Measurements from ENCODE around the gene NET1. TPM values are rescaled to one million over a fixed set of nuclear protein-coding genes. Genes with fewer than 3 reads are reported as not detected.
"Not testable (repeated sequence)": the region's sequence is repeated elsewhere in the genome, so short reads cannot be mapped to it uniquely, and the experiment has no call there.

The NET1 gene
- polyA plus RNA-seq, 3 donors: 126 to 153 (median 144) TPM

DNA sequence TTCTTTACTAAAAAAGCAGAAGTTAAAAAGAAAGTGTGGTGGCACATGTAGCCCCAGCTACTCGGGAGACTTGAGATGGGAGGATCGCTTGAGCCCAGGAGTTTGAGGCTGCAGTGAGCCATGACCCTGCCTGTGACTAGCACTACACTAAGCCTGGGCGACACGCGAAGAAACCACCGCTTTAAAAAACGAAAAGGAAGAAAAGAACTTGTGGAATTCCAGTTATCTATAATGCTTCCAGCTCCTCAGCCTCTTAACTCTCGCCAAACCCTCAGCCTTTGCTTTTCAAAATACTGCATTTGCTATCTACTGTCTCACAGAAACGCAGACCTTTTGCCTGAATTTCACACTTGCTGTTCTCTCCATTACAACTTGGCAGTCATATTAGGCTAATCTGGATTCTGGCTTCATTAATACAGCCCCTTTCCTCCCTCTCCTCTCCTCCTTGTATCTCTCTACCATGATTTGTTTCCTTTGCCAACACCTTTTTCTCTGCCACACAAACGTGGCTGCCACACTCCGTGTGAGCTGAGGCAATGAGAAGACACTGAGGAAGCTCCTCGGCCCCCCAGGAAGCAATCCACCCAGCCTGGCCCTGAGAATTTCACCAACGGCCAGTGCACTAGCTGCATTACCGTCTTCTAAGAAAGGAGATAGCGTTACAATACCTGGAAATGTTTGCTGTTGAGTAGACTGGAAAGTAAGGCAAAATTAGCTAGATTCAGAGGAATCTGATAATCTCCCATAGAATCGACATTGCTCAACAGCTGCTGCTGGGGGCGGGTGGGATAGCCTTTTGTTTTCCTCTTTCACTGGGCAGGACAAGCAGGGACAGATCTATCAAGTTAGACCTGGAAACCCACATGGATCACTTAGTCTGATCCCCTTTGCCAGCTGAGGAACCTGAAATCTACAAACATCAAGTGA is 49.8 kb downstream of the NET1 start:
- no peak for DNase-seq (ENCODE audit: low read depth in 3 of 3, low spot score in 2 of 3)

DNA sequence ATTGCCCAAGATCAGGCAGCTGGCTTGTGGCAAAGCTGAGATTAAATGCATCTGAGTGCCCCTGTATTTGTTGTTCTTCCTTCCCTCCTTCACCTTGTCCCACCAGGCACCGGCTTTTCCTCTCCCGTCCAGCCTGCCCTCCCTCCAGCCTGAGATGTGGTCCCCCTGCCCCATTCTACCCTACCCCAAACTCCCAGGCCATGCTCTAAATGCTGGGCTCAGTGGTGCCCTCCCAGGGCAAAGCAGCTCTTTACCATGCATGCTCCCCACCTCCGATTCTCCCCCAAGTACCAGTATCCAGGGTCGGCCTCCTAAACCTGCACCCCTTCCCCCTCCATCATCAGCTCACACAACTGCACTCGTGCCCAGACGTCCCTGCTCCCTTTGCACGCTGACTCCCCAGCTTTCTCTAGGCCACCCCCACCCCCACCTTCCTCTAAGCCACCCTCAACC is 50.5 kb downstream of the NET1 start:
- no peak for DNase-seq (ENCODE audit: low read depth in 3 of 3, low spot score in 2 of 3)

DNA sequence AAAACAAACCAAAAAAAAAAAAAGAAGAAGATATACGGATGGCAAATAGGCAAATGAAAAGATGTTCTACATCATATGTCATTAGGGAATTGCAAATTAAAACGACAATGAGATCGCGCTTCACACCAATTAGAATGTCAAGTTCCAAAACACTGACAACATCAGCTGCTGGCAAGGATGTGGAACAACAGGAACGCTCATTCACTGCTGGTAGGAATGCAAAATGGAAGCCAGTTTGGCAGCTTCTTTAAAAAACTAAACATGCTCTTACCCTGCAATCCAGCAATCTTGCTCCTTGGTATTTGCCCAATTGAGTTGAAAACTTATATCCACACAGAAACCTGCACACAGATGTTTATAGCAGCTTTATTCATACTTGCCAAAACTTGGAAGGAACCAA is 52.2 kb downstream of the NET1 start:
- DNase-seq (ENCODE audit: low read depth in 3 of 3, low spot score in 2 of 3): no peak

DNA sequence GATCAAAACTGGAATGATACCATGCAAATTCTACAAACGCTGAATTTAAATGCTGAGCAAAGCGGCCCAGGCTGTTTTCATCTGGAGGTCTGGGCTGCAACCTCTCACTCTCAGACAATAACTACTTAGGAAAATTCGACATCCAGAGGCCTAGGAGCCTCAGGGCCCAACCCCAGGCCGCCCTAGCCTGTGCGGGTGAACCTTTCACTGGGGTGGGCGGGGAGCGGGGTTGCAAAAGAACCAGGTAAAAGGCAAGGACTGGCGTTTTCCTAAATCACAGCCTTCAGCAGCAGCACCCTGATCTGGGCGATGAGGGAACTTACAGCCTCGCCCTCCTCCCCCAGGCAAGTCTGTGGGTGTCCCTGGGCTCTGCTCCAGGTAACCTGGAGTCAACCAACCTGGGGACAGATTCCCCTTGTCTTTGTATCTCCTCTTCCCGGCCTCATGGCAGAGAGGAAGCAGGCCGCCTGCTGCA is 53.7 kb downstream of the NET1 start:
- no peak for DNase-seq (ENCODE audit: low read depth in 3 of 3, low spot score in 2 of 3)

DNA sequence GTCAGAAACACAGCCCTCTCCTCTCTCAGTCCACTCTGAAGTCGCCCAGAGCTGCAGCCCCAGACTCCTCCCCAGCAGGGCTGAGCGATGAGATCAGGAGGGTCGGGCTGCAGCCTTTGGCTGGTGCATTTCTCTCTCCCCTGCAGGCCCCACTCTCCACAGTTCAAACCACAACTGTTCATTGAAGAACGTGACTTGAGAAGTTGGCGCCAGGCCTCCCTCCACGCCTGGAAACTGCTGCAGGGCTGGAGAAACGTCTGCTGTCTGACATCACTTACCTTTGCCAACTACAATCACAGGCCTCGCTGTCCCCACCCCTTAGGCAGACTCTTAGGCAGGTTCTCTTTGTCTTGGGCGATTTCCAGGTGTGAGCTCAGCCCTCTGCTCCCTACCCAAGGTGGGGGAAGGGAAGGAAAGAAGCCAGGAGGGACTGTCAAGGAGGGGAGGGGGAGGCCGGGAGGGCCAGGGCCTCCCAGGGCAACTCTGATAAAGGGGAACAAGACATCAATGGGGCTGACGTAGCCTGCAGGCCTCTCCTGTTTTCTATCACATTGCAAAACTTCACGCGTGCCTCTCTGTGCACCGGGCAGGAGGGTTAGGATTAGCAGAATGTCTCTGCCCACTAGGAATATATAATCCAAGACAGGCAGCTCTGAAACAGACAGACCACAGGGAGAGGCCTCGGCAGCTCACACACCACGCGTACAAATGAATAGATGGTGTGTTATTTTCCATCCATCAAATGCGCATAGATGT is 54.3 kb downstream of the NET1 start:
- no peak for DNase-seq (ENCODE audit: low read depth in 3 of 3, low spot score in 2 of 3)

DNA sequence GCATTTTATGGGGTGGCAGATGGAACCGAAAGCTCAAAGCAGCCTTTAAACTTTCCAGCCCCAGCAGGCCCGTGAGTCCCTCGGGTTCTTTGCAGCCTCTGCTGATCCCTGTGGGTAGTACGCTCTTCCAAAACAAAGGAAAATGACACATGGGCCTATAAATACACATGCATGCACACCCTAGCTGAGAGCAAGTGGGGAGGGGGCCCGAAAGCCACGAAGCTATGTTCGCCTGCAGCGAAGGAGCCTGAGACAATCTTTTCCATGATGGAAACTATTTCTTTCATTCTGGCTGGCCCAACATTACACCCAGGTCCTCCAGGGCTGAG is 54.8 kb downstream of the NET1 start:
- no peak for DNase-seq (ENCODE audit: low read depth in 3 of 3, low spot score in 2 of 3)

DNA sequence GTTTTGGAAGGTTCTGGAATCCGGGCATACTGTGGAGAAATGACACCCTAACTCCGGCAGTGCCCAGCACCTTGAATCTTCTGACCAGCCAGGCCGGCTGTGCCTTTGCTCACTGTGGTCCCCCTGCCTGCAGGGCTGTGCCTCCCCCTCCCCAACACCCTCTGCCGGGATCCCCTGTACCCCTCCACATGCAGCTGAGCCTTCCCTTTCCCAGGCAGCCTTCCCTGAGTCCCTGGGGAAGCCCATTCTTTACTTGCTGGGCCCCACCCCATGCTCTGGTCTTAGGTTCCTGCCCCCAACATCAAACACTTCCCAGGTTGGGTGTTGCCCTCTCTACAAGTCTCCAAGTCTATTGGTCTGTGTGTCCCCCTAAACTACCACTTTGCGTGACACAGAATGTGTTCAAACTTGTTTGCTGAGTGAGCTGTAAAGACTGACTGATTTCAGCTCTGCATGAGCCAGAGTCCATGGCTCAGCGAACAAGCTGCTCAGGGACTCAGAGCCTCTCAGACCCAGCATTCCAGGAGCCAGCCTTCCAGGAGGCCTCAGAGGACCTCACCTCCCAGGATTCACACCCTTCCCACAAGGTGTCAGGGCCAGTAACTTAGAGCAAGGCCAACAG is 55.4 kb downstream of the NET1 start:
- no peak for DNase-seq (ENCODE audit: low read depth in 3 of 3, low spot score in 2 of 3)

DNA sequence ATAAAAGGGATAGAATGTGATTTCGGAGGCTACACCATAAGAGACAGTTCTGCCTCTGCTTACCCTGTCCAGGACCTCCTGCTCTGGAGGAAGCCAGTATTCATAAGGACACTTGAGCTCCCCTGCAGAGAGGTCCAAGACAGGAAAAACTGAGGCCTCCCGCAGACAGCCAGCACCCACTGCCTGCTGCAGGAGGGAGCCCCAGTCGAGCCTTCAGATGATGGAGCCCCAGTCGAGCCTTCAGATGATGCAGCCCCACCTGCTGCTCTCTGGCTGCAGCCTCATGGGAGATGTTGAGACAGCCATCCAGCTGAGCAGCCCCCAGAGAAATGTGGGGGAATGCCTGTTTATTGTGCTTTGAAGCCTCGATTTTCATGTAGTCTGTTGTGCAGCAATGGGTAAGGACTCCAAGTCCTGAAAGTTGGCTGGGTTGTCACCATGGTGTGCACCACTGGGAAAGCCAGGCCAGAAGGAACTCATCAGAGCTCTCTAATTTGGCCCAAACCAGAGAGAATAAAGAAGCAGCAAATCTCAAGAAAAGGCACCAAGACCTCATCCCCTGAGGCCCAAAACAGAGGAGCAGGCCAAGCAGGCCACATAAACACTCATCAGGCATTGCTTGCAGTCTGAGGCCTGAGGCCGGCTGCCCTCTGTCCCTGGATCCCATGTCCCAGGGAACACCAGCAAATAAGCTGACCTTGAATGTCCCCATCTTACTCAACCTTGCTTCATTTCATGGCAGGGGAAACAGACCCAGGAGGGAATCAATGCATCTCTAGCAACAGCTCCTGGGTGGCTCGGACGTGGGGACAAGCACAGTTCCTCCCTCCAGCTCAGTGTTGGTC is 56.1 kb downstream of the NET1 start:
- DNase-seq (ENCODE audit: low read depth in 3 of 3, low spot score in 2 of 3): no peak

DNA sequence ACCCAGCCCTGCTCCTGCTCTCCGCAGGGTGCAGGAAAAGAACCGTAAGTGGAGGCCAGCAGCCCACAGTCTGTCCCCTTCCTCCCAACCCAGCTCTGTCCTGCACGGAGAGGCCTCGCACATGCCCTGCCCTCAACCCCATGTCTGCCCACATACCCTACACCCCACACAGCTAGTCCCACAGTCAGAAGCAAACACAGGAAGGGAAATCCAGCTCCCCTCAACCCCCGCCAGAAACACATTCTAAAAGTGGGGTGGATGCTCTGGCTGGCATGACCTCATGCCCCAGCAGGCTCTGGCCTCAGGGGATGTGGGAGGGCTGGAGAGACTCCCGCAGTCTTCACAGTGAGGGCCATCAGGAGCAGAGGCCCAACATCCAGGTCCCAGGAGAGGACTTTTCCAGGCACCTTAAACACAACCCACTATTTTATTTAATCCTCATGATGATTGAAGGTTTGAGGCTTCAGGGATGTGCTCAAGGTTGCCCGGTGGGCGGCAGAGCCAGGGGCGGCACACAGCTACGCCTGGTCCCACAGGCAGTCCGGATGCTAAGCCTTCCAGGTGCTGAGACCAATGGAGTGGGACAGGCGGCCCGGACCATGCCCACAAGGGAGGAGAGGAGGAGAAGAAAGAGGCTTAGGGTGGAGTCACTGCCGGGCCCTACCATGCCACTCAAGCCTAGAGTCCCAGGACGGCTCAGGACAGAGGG is 57.1 kb downstream of the NET1 start:
- no peak for DNase-seq (ENCODE audit: low read depth in 3 of 3, low spot score in 2 of 3)

DNA sequence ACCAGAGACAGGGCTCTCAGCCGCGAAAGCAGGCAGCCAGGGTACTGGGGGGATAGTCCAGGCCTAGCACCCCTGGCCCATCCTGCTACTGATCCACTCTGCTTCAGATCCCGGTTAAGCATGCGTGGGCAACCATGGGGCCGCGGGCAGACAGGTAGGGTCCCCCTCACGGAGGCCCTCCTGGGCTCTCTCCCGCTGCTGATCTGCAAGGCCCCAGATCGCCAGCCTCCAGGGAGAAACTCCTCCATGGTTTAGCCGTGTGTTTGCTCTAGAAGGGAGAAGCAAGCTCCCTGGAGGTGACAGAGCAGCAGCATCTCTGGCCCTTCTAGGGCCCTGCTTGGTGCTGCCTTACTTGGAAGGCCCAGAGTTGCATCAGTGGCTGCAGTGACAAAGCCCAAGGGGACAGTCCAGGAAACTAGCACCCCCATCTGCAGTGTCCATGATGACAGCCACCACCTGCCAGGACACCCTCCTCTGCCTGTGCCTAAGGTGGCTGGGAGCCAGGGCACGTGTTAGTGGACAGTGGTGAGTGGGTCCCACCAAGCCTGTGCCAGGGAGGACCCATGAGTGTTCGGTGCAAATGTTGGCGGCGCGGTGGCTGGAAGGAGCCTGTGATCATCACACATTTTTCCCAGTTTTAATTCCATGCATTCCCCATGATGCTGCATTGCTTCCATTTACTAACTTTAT is 57.9 kb downstream of the NET1 start:
- DNase-seq (ENCODE audit: low read depth in 3 of 3, low spot score in 2 of 3): no peak

DNA sequence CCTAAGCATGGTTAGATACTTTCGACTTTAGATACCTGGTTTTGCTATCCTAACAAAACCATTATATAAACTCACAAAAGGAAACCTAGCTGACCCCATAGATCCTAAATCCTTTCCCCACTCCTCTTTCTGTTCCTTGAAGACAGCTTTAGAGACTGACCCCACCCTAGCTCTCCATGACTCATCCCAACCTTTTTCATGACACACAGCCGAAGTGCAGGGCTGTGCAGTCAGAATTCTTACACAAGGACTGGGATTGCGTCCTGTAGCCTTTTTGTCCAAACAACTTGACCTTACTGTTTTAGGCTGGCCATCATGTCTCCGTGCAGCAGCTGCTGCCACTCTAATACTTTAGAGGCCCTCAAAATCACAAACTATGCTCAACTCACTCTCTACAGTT is 62.3 kb downstream of the NET1 start:
- DNase-seq (ENCODE audit: low read depth in 3 of 3, low spot score in 2 of 3): not testable (repeated sequence)

DNA sequence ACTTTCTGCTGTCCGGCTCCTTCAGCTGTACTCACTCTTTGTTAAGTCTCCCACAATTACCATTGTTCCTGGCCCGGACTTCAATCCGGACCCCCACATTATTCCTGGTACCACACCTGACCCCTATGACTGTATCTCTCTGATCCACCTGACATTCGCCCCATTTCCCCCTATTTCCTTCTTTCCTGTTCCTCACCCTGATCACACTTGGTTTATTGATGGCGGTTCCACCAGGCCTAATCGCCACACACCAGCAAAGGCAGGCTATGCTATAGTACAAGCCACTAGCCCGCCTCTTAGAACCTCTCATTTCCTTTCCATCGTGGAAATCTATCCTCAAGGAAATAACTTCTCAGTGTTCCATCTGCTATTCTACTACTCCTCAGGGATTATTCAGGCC is 62.7 kb downstream of the NET1 start:
- DNase-seq (ENCODE audit: low read depth in 3 of 3, low spot score in 2 of 3): not testable (repeated sequence)

DNA sequence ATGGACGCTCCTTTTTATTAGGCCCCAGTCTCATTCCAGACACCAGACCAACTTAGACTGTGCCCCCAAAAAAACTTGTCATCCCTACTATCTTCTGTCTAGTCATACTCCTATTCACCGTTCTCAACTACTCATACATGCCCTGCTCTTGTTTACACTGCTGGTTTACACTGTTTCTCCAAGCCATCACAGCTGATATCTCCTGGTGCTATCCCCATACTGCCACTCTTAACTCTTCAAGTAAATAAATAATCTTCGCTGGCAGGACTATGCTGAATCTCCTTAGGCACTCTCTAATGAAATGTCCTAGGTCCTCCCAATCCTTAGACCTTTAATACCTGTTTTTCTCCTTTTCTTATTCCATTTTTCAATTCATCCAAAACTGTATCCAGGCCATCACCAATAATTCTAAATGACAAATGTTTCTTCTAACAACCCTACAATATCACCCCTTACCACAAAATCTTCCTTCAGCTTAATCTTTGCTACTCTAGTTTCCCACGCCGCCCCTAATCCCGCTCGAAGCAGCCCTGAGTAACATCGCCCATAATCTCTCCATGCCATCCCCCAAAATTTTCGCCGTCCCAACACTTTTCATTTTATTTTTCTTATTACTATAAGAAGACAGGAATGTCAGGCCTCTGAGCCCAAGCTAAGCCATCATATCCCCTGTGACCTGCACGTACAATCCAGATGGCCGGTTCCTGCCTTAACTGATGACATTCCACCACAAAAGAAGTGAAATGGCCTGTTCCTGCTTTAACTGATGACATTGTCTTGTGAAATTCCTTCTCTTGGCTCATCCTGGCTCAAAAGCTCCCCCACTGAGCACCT is 63.8 kb downstream of the NET1 start:
- DNase-seq (ENCODE audit: low read depth in 3 of 3, low spot score in 2 of 3): not testable (repeated sequence)

DNA sequence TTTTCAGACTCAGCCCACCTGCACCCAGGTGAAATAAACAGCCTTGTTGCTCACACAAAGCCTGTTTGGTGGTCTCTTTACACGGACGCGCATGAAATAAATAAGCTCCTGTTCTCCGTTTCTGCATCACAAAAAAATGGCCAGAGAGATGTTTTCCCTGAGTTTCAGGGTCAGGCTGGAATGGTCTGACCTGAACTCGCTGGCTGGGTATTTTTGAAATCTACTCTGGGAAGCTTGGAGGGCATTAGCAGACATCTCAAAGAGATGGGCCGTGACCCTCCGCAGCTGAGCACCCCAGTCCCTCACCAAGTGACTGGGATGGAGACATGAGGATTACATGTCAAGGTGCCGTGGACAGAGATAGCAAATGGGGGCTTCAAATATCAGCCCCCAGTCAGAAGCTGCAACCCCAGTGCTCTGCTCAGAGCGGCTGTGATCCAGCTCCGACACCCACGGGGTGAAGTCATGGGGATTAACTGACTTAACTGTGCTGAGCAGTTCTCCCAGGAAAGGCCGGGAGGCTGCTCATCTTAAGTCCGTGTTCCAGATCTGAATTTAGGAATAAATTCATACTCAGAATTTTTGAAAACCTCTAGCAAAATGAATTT is 64.7 kb downstream of the NET1 start:
- no peak for DNase-seq (ENCODE audit: low read depth in 3 of 3, low spot score in 2 of 3)

DNA sequence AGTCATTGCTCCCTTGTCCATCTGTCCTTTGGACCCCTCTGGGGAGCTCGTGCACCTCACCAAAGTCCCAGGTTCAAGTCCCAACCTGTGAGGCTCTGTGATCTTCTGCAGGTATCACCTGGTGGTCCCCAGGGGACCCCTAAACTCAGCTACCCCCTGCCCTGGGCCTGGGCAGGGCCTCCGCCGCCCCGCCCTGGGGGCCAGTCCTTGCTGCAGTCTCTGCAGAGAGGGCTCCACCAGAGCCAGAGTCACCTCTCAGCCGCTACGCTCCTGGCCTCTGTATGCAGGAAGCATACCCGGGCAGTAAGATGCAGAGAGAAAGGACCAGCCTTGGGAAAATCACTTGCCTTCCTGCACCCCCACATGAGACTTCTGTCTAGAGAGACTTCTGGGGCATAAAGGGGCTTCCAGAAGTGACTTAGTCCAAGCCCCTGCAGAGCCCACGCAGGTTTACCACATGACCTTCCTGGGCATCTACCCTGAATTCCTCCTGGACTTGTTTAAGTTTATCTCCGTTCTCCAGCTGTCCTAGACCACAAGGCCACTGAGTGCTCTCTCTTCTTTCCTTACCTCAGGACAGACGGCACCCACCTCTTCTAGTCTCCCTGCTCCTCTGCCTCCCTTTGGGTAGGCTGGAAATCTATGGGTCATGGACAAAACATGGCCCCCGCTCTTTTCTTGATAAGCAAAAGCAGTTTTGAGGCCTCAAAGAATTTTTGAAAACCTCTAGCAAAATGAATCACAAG is 65.8 kb downstream of the NET1 start:
- no peak for DNase-seq (ENCODE audit: low read depth in 3 of 3, low spot score in 2 of 3)

DNA sequence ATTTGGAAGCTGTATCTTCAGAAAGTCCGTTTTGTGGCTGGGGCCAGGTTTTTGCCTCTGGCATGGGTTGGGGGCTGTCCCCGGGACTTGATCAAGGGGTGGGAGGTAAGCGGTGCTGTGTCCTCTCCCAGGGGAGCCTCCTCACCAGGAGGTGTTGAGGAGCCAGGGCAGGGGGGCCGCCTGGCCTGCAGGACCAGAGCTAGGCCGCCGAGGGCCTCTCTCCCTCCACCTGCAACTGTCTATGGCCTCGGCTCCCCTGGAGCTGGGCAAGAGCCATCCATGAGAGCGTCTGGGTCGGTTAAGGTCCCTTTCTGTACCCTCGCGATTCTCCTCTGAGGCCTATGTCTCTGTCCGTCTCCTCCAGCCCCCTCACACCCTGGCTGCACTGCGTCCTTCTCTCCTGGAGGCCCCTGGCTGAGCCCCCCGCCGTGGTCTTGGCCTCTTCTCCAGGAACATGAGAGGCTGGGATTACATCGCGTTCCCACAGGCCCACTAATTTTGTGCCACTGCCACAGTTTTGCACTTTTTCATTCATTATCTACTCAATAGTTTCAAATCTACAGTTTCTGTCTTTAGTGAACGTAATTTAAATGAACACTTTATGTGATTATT is 66.4 kb downstream of the NET1 start:
- no peak for DNase-seq (ENCODE audit: low read depth in 3 of 3, low spot score in 2 of 3)
